Neural cell (in vitro differentiated cells): Measurements from ENCODE around the gene GPT2. TPM values are rescaled to one million over a fixed set of nuclear protein-coding genes. Genes with fewer than 3 reads are reported as not detected.

Experiments used
- H2AFZ ChIP-seq: fragments of 200-600, 300-800 bp; sonication (generic), shearing (Covaris generic); 2 replicates; pipeline ENCODE4 v1.6.0; 2014; ENCODE audit warnings: low read depth, mild to moderate bottlenecking, antibody characterized with exemption, low read length, moderate library complexity
- H3F3A ChIP-seq: fragments of 200-600 bp; shearing (Covaris generic); 2 replicates; pipeline ENCODE4 v1.6.1; 2016; ENCODE audit warnings: mild to moderate bottlenecking, moderate library complexity, mixed read lengths, antibody characterized with exemption, low read length; ENCODE audit not compliant: insufficient read depth, poor library complexity, severe bottlenecking
- H3K27ac ChIP-seq: fragments of 200-600, 300-800 bp; sonication (generic), shearing (Covaris generic); 2 replicates; pipeline ENCODE4 v1.5.1; 2014; ENCODE audit warnings: mild to moderate bottlenecking, low read length, moderate library complexity
- H3K27me3 ChIP-seq: fragments of 300-800, 200-600 bp; sonication (generic), shearing (Covaris generic); 2 replicates; pipeline ENCODE4 v1.6.0; 2014; ENCODE audit warnings: mild to moderate bottlenecking, low read depth, low read length, moderate library complexity; ENCODE audit not compliant: insufficient read depth
- H3K36me3 ChIP-seq: fragments of 300-800, 200-600 bp; sonication (generic), shearing (Covaris generic); 2 replicates; pipeline ENCODE4 v1.5.1; 2014; ENCODE audit warnings: mild to moderate bottlenecking, antibody characterized with exemption, low read length, moderate library complexity; ENCODE audit not compliant: insufficient read depth
- H3K4me2 ChIP-seq: fragments of 300-800, 200-600 bp; sonication (generic), shearing (Covaris generic); 2 replicates; pipeline ENCODE4 v1.6.0; 2014; ENCODE audit warnings: mild to moderate bottlenecking, low read length
- H3K4me3 ChIP-seq: fragments of 300-800, 200-600 bp; sonication (generic), shearing (Covaris generic); 2 replicates; pipeline ENCODE4 v1.5.1; 2014; ENCODE audit warnings: mild to moderate bottlenecking, low read length, moderate library complexity
- H3K79me2 ChIP-seq: fragments of 200-600 bp; shearing (Covaris generic); replicated peaks from 2 replicates; pipeline ENCODE4 v1.6.0; 2014; ENCODE audit warnings: mild to moderate bottlenecking, low read length, moderate library complexity; ENCODE audit not compliant: insufficient read depth
- H3K9ac ChIP-seq: fragments of 300-800, 200-600 bp; sonication (generic), shearing (Covaris generic); 2 replicates; pipeline ENCODE4 v1.6.1; 2016; ENCODE audit warnings: mild to moderate bottlenecking, low read length, mixed read lengths
- H3K9me2 ChIP-seq: fragments of 200-600 bp; shearing (Covaris generic); 2 replicates; pipeline ENCODE4 v1.6.1; 2016; ENCODE audit warnings: mild to moderate bottlenecking, low read length, mixed read lengths; ENCODE audit not compliant: insufficient read depth
- H3K9me3 ChIP-seq: fragments of 200-600, 300-800 bp; sonication (generic), shearing (Covaris generic); 2 replicates; pipeline ENCODE4 v1.6.1; 2016; ENCODE audit warnings: mild to moderate bottlenecking, mixed run types, low read length, moderate library complexity, mixed read lengths
- H4K20me1 ChIP-seq: fragments of 200-600 bp; shearing (Covaris generic); 2 replicates; pipeline ENCODE4 v1.6.1; 2016; ENCODE audit warnings: mild to moderate bottlenecking, mixed run types; ENCODE audit not compliant: insufficient read depth
- EP300 ChIP-seq: fragments of 450-650 bp; conservative IDR thresholded peaks from 2 replicates; pipeline ENCODE4 v1.6.1; 2014; ENCODE audit warnings: antibody characterized with exemption, mild to moderate bottlenecking, moderate library complexity; ENCODE audit not compliant: poor library complexity, severe bottlenecking
- EZH2 ChIP-seq: fragments of 200-600, 300-800 bp; shearing (Covaris generic), sonication (generic); IDR thresholded peaks from 2 replicates; pipeline ENCODE4 v1.6.1; 2014; ENCODE audit warnings: antibody characterized with exemption, low read length, borderline replicate concordance, mild to moderate bottlenecking; ENCODE audit not compliant: insufficient read depth, poor library complexity, severe bottlenecking
- MXI1 ChIP-seq: fragments of 450-650 bp; conservative IDR thresholded peaks from 2 replicates; pipeline ENCODE4 v1.6.1; 2014; ENCODE audit warnings: antibody characterized with exemption, mild to moderate bottlenecking; ENCODE audit not compliant: poor library complexity, severe bottlenecking
- POLR2AphosphoS5 ChIP-seq: IDR thresholded peaks from 2 replicates; pipeline ENCODE4 v1.6.1; 2012
- RAD21 ChIP-seq: fragments of 450-650 bp; conservative IDR thresholded peaks from 2 replicates; pipeline ENCODE4 v1.6.1; 2014; ENCODE audit warnings: antibody characterized with exemption, mild to moderate bottlenecking, moderate library complexity
- SMC3 ChIP-seq: fragments of 450-650 bp; conservative IDR thresholded peaks from 2 replicates; pipeline ENCODE4 v1.6.1; 2014; ENCODE audit warnings: antibody characterized with exemption, mild to moderate bottlenecking, moderate library complexity; ENCODE audit not compliant: poor library complexity
- TAF1 ChIP-seq: IDR thresholded peaks from 2 replicates; pipeline ENCODE4 v1.6.1; 2012; ENCODE audit warnings: low read depth
- polyA plus RNA-seq: library from polyadenylated mRNA; depleted of rRNA; stranded (reverse); fragments of >200 nt; gene quantifications from 2 replicates; pipeline ENCODE4 v1.2.3, GENCODE V29; 2014
- TF ChIP-seq, protein P1 (sequence below): fragments of 450-650 bp; IDR thresholded peaks from 2 replicates; pipeline ENCODE4 v1.5.1; 2014; ENCODE audit warnings: antibody characterized with exemption, mild to moderate bottlenecking, moderate library complexity; ENCODE audit not compliant: poor library complexity, severe bottlenecking
- TF ChIP-seq, protein P2 (sequence below): IDR thresholded peaks from 2 replicates; pipeline ENCODE4 v1.6.1; 2012; ENCODE audit warnings: borderline replicate concordance

Gene GPT2
- polyA plus RNA-seq, 1 donor from 2014 or later: 23.9 TPM

DNA sequence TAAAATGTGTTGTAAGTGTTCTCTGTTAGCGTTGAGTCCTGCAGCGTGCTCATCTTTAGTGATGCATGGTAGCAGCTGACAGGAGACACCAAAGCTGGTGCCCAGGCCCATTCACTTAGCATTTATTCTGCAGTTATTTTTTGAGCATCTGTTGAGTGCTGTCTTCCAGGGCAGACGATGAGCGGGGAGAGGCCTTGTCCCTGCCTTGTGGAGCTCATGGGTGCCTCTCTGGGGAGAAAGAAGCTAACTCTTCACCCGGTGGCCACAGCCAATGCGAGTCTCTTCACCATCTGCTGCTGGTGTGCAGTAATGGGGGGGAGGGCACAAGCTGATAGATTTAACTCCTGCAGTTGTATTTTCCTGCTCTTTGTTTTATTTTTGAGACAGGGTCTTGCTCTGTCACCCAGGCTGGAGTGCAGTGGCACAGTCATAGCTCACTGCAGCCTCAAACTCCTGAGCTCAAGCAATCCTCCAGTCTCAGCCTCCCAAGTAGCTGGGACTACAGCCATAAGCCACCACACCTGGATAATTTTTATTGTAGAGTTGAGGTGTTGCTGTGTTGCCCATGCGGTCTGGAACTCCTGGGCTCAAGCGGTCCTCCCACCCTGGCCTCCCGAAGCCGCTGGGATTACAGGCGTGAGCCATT lies 30.5 kb downstream of the GPT2 start:
- no peaks in the 10 kb centered on the region for H3K79me2 ChIP-seq
- no peak for TF ChIP-seq RAD21
- no peak for TF ChIP-seq EZH2
- no peak for TF ChIP-seq TAF1
- TF ChIP-seq, protein P1, sequence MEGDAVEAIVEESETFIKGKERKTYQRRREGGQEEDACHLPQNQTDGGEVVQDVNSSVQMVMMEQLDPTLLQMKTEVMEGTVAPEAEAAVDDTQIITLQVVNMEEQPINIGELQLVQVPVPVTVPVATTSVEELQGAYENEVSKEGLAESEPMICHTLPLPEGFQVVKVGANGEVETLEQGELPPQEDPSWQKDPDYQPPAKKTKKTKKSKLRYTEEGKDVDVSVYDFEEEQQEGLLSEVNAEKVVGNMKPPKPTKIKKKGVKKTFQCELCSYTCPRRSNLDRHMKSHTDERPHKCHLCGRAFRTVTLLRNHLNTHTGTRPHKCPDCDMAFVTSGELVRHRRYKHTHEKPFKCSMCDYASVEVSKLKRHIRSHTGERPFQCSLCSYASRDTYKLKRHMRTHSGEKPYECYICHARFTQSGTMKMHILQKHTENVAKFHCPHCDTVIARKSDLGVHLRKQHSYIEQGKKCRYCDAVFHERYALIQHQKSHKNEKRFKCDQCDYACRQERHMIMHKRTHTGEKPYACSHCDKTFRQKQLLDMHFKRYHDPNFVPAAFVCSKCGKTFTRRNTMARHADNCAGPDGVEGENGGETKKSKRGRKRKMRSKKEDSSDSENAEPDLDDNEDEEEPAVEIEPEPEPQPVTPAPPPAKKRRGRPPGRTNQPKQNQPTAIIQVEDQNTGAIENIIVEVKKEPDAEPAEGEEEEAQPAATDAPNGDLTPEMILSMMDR: no peak
- no peak for TF ChIP-seq EP300
- no peak for TF ChIP-seq MXI1
- TF ChIP-seq, protein P2, sequence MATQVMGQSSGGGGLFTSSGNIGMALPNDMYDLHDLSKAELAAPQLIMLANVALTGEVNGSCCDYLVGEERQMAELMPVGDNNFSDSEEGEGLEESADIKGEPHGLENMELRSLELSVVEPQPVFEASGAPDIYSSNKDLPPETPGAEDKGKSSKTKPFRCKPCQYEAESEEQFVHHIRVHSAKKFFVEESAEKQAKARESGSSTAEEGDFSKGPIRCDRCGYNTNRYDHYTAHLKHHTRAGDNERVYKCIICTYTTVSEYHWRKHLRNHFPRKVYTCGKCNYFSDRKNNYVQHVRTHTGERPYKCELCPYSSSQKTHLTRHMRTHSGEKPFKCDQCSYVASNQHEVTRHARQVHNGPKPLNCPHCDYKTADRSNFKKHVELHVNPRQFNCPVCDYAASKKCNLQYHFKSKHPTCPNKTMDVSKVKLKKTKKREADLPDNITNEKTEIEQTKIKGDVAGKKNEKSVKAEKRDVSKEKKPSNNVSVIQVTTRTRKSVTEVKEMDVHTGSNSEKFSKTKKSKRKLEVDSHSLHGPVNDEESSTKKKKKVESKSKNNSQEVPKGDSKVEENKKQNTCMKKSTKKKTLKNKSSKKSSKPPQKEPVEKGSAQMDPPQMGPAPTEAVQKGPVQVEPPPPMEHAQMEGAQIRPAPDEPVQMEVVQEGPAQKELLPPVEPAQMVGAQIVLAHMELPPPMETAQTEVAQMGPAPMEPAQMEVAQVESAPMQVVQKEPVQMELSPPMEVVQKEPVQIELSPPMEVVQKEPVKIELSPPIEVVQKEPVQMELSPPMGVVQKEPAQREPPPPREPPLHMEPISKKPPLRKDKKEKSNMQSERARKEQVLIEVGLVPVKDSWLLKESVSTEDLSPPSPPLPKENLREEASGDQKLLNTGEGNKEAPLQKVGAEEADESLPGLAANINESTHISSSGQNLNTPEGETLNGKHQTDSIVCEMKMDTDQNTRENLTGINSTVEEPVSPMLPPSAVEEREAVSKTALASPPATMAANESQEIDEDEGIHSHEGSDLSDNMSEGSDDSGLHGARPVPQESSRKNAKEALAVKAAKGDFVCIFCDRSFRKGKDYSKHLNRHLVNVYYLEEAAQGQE: no peak
- no peak for TF ChIP-seq POLR2AphosphoS5
- no peak for TF ChIP-seq SMC3
- H3K4me2 ChIP-seq: no peak overlapping the region
- H3K9me2 ChIP-seq: no peaks in the 10 kb centered on the region
- H4K20me1 ChIP-seq: no peaks in the 10 kb centered on the region
- H3K9me3 ChIP-seq: no peaks in the 10 kb centered on the region
- no peak overlapping the region for H2AFZ ChIP-seq
- H3F3A ChIP-seq: no peaks in the 10 kb centered on the region
- no peaks in the 10 kb centered on the region for H3K27me3 ChIP-seq
- H3K36me3 ChIP-seq: no peaks in the 10 kb centered on the region
- no peak overlapping the region for H3K4me3 ChIP-seq
- H3K9ac ChIP-seq: no peak overlapping the region
- H3K27ac ChIP-seq: no peak overlapping the region

DNA sequence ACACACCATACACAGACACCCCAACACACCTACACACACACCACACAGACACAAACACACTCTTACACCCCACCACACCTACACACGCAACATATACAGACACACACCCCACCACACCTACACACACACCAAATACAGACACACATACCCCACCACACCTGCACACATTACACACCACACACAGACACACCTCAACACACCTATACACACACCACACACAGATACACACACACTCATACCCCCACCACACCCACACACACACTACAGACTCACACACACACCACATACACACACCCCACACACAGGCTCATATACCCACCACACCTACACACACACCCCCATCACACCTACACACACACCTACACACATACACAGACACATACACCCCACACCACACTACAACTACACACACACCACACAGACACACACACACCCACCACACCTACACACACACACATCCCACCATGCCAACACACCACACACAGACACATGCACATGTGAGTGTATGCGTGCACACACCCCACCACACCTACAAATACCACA lies 31.4 kb downstream of the GPT2 start:
- H3K27me3 ChIP-seq: no peaks in the 10 kb centered on the region
- no peak overlapping the region for H3K4me2 ChIP-seq
- no peaks in the 10 kb centered on the region for H3K36me3 ChIP-seq
- H2AFZ ChIP-seq: no peak overlapping the region
- no peaks in the 10 kb centered on the region for H3K9me3 ChIP-seq
- H3K79me2 ChIP-seq: no peaks in the 10 kb centered on the region
- H3F3A ChIP-seq: no peaks in the 10 kb centered on the region
- no peaks in the 10 kb centered on the region for H3K9me2 ChIP-seq
- no peaks in the 10 kb centered on the region for H4K20me1 ChIP-seq
- TF ChIP-seq TAF1: no peak
- no peak for TF ChIP-seq POLR2AphosphoS5
- TF ChIP-seq, protein P1: no peak
- no peak for TF ChIP-seq EP300
- no peak for TF ChIP-seq SMC3
- no peak for TF ChIP-seq EZH2
- TF ChIP-seq, protein P2: no peak
- no peak for TF ChIP-seq RAD21
- TF ChIP-seq MXI1: no peak
- H3K9ac ChIP-seq: no peak overlapping the region
- no peak overlapping the region for H3K4me3 ChIP-seq
- no peak overlapping the region for H3K27ac ChIP-seq
